Measurements from ENCODE around the gene SYK. TPM values are rescaled to one million over a fixed set of nuclear protein-coding genes. Genes with fewer than 3 reads are reported as not detected.
A peak's percentile ranks its signal among the peaks of the same experiment; 100 is the strongest.

Gene SYK
- total and polyA plus RNA-seq, 2 experiments from 2014 or later: 4.9 to 5.1 TPM

- H3K27me3 ChIP-seq: no peaks in the 10 kb centered on the region
- no peaks in the 10 kb centered on the region for H3K4me1 ChIP-seq (ENCODE audit: insufficient read depth)
- H3K4me2 ChIP-seq: no peak overlapping the region
- no peaks in the 10 kb centered on the region for H4K20me1 ChIP-seq (ENCODE audit: insufficient read depth, poor library complexity, severe bottlenecking)
- no peak for DNase-seq (ENCODE audit: low spot score)
- H3K36me3 ChIP-seq (replicated peaks; ENCODE audit: insufficient read depth, low read depth): no peaks in the 10 kb centered on the region
- no peak overlapping the region for H3K4me3 ChIP-seq
- H2AFZ ChIP-seq: no peak overlapping the region
- no peak overlapping the region for H3K27ac ChIP-seq
- H3K9me2 ChIP-seq (replicated peaks; ENCODE audit: insufficient read depth): no peaks in the 10 kb centered on the region
- 71% methylated on average over 3 of the region's 3 CpGs for WGBS (ENCODE audit: low lambda C conversion rate, missing lambda C conversion rate)
- TF ChIP-seq EZH2 (IDR thresholded peaks at IDR 0.05; ENCODE audit: borderline replicate concordance): no peak
- TF ChIP-seq, protein P1, sequence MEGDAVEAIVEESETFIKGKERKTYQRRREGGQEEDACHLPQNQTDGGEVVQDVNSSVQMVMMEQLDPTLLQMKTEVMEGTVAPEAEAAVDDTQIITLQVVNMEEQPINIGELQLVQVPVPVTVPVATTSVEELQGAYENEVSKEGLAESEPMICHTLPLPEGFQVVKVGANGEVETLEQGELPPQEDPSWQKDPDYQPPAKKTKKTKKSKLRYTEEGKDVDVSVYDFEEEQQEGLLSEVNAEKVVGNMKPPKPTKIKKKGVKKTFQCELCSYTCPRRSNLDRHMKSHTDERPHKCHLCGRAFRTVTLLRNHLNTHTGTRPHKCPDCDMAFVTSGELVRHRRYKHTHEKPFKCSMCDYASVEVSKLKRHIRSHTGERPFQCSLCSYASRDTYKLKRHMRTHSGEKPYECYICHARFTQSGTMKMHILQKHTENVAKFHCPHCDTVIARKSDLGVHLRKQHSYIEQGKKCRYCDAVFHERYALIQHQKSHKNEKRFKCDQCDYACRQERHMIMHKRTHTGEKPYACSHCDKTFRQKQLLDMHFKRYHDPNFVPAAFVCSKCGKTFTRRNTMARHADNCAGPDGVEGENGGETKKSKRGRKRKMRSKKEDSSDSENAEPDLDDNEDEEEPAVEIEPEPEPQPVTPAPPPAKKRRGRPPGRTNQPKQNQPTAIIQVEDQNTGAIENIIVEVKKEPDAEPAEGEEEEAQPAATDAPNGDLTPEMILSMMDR (IDR thresholded peaks at IDR 0.05; ENCODE audit: poor library complexity): peak; percentile 25
- no peaks in the 10 kb centered on the region for H3K9me3 ChIP-seq (ENCODE audit: low read depth)
- no peaks in the 10 kb centered on the region for H3K79me2 ChIP-seq
Observed at GRCh38 chr9:90898228-90898627, 96.6 kb downstream of the SYK start.

- Histone ChIP-seq H3K4me3 (no peak overlapping the region), H3K27me3 (no peaks in the 10 kb centered on the region), H3K4me1 (ENCODE audit: insufficient read depth) (no peaks in the 10 kb centered on the region), H3K79me2 (no peaks in the 10 kb centered on the region), H3K4me2 (no peak overlapping the region), H3K9me3 (ENCODE audit: low read depth) (no peaks in the 10 kb centered on the region), H4K20me1 (ENCODE audit: insufficient read depth, poor library complexity, severe bottlenecking) (no peaks in the 10 kb centered on the region), H3K27ac (no peak overlapping the region), H3K9me2 (replicated peaks; ENCODE audit: insufficient read depth) (no peaks in the 10 kb centered on the region), H3K36me3 (replicated peaks; ENCODE audit: insufficient read depth, low read depth) (no peaks in the 10 kb centered on the region), H2AFZ (no peak overlapping the region)
- WGBS (ENCODE audit: low lambda C conversion rate, missing lambda C conversion rate): 94% methylated on average over 3 of the region's 3 CpGs
- no peak for TF ChIP-seq EZH2phosphoT487 (IDR thresholded peaks at IDR 0.05; ENCODE audit: low read depth, severe bottlenecking, unreplicated experiment)
- TF ChIP-seq, protein P1 (IDR thresholded peaks at IDR 0.05; ENCODE audit: poor library complexity): no peak
- no peak for DNase-seq (ENCODE audit: low spot score)
Observed at GRCh38 chr9:90899287-90899686, 97.7 kb downstream of the SYK start.

DNA sequence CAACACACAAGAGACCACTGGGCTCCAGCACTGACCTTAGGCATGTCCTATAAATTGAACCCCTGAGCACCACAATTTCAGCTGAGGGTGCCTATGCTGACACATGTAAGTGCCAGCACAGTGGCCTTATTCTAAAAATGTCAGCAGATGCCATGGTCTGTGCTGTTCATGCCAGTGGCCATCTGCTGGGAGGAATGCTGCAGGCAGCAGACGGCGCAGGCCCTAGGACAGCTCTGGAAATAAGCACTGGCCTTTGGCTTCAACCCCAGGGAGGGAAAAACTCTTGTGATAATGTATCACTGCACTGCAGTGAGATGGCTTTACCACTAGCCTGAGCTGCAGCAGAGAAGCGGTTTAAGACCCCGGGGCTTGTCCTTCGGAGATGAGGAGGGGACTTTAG, 98.5 kb downstream of the SYK start:
- Histone ChIP-seq H3K27ac (no peak overlapping the region), H3K36me3 (replicated peaks; ENCODE audit: insufficient read depth, low read depth) (no peaks in the 10 kb centered on the region), H3K4me3 (no peak overlapping the region), H3K4me1 (ENCODE audit: insufficient read depth) (no peaks in the 10 kb centered on the region), H3K9me3 (ENCODE audit: low read depth) (no peaks in the 10 kb centered on the region), H3K9me2 (replicated peaks; ENCODE audit: insufficient read depth) (no peaks in the 10 kb centered on the region), H4K20me1 (ENCODE audit: insufficient read depth, poor library complexity, severe bottlenecking) (no peaks in the 10 kb centered on the region), H3K27me3 (no peaks in the 10 kb centered on the region), H3K79me2 (no peaks in the 10 kb centered on the region), H3K4me2 (no peak overlapping the region), H2AFZ (no peak overlapping the region)
- no peak for DNase-seq (ENCODE audit: low spot score)
- 75% methylated on average over 5 of the region's 5 CpGs for WGBS (ENCODE audit: low lambda C conversion rate, missing lambda C conversion rate)
- TF ChIP-seq, protein P1 (IDR thresholded peaks at IDR 0.05; ENCODE audit: poor library complexity): peak; percentile 21
- TF ChIP-seq EZH2phosphoT487 (IDR thresholded peaks at IDR 0.05; ENCODE audit: low read depth, severe bottlenecking, unreplicated experiment): no peak

GRCh38 chr9:90901933-90902332, 100.3 kb downstream of the SYK start:
- Histone ChIP-seq H3K4me2 (no peak overlapping the region), H2AFZ (no peak overlapping the region), H4K20me1 (ENCODE audit: insufficient read depth, poor library complexity, severe bottlenecking) (no peaks in the 10 kb centered on the region), H3K9me2 (replicated peaks; ENCODE audit: insufficient read depth) (no peaks in the 10 kb centered on the region), H3K79me2 (no peaks in the 10 kb centered on the region), H3K4me1 (ENCODE audit: insufficient read depth) (no peaks in the 10 kb centered on the region), H3K27ac (no peak overlapping the region), H3K27me3 (no peaks in the 10 kb centered on the region), H3K36me3 (replicated peaks; ENCODE audit: insufficient read depth, low read depth) (no peaks in the 10 kb centered on the region), H3K9me3 (ENCODE audit: low read depth) (no peaks in the 10 kb centered on the region), H3K4me3 (no peak overlapping the region)
- 94% methylated on average over 8 of the region's 8 CpGs for WGBS (ENCODE audit: low lambda C conversion rate, missing lambda C conversion rate)
- TF ChIP-seq EZH2phosphoT487 (IDR thresholded peaks at IDR 0.05; ENCODE audit: low read depth, severe bottlenecking, unreplicated experiment) (no peak), EZH2 (IDR thresholded peaks at IDR 0.05; ENCODE audit: borderline replicate concordance) (no peak)
- DNase-seq (ENCODE audit: low spot score): no peak
